K562 (cell line): ENCODE results near the gene CREB3L2. TPM values are rescaled to one million over a fixed set of nuclear protein-coding genes. Genes with fewer than 3 reads are reported as not detected.

Experiments
- BACH1 ChIP-seq: fragments of 200-800 bp; sonication (Bioruptor generic); IDR thresholded peaks from 2 replicates; pipeline ENCODE4 v1.6.1; 2016; ENCODE audit warnings: missing genetic modification characterization, missing compliant biosample characterization
- BHLHE40 ChIP-seq: IDR thresholded peaks from 2 replicates; pipeline ENCODE4 v1.6.1; 2011; ENCODE audit warnings: low read length, improper control_type of control experiment
- E2F3 ChIP-seq: fragments of 250-450 bp; sonication (Bioruptor Pico); IDR thresholded peaks from 2 replicates; pipeline ENCODE4 v1.4.0; 2020; ENCODE audit warnings: mild to moderate bottlenecking
- E2F4 ChIP-seq: sonication (generic); formaldehyde crosslinking; IDR thresholded peaks from 2 replicates; pipeline ENCODE4 v1.8.0; 2022; ENCODE audit warnings: mild to moderate bottlenecking, low read depth, missing genetic modification reagents
- ETS1 ChIP-seq: conservative IDR thresholded peaks from 2 replicates; pipeline ENCODE4 v1.6.1; 2011; ENCODE audit warnings: low read depth, mild to moderate bottlenecking, low read length; ENCODE audit not compliant: control insufficient read depth
- FOXJ2 ChIP-seq: fragments of 200-800 bp; sonication (Bioruptor generic); IDR thresholded peaks from 2 replicates; pipeline ENCODE4 v1.6.1; 2016; ENCODE audit warnings: missing genetic modification characterization, missing compliant biosample characterization
- MGA ChIP-seq: fragments of 450-650 bp; IDR thresholded peaks from 2 replicates; pipeline ENCODE4 v1.6.1; 2016; ENCODE audit warnings: mild to moderate bottlenecking, moderate library complexity
- XRCC4 ChIP-seq: IDR thresholded peaks from one replicate; pipeline ENCODE4 v1.6.1; 2011; ENCODE audit not compliant: insufficient read depth, insufficient read length; ENCODE audit errors: extremely low read depth
- polyA plus RNA-seq, 8 experiments: library from polyadenylated mRNA; depleted of rRNA in 4 of 8; stranded (reverse) in 5 of 8; unstranded in 3 of 8; fragments of >200 nt; fragmentation: Nextera tagmentation in 2 of 8; fragmentation: Illumina TruSeq in 1 of 8; extraction: Ambion mirVana in 2 of 8; extraction: Trizol in 1 of 8; gene quantifications; 2 replicates each; pipeline versions ENCODE4 v1.2.1 to v1.2.3, GENCODE V29; 2011 to 2014; ENCODE audit warnings: inconsistent platforms in 1 of 8, missing spikeins in 1 of 8
- total RNA-seq, 7 experiments: library from RNA; depleted of rRNA in 6 of 7; stranded (reverse); fragments of >200 nt in 6 of 7; fragmentation: Illumina TruSeq in 2 of 7; extraction: Trizol in 2 of 7; gene quantifications; 2 replicates each; pipeline versions ENCODE4 v1.2.1 to v1.2.3, GENCODE V29; 2011 to 2021; ENCODE audit warnings: low replicate concordance in 1 of 7
- TF ChIP-seq, protein P1 (sequence below): fragments of 450-650 bp; IDR thresholded peaks from 2 replicates; pipeline ENCODE4 v1.6.1; 2016; ENCODE audit warnings: missing biosample characterization, missing genetic modification characterization

CREB3L2 gene
- total and polyA plus RNA-seq, 9 of the 15 experiments (the other 6 are each of a cell fraction or from before 2014, with no cell fraction given), result 7.1 to 45.6 (median 15.8) TPM

DNA sequence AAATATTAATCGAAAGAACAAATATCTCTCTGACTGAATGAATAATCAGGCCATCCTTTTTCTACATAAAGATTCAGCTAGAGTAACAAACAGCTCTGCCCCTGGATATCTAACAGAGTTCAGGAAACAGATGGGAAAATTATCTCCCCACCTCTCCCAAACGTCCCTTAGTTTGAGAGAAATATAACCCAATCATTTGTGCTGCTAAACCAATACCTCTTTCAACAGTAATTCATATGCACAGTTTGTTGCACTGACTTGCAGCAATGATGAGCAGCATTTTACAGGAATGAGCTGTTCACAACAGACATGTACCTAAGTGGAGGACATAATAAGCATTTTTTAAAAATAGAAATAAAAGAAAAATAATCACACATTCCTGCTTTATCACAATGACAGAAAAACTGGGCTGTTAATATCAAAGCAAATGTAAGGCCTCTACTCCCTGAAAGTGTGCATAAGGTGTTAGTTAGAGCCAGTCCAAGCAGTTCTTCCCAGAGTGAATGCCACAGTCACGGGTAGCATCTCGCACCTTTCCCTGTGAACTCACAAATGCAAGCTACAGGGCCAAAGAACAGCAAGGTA lies 2.3 kb downstream of the CREB3L2 start (continued):
- no peak for TF ChIP-seq ETS1
- no peak for TF ChIP-seq E2F3 (CRISPR knock-in tag)
- TF ChIP-seq XRCC4, result no peak
- TF ChIP-seq MGA, result no peak
- TF ChIP-seq, protein P1, sequence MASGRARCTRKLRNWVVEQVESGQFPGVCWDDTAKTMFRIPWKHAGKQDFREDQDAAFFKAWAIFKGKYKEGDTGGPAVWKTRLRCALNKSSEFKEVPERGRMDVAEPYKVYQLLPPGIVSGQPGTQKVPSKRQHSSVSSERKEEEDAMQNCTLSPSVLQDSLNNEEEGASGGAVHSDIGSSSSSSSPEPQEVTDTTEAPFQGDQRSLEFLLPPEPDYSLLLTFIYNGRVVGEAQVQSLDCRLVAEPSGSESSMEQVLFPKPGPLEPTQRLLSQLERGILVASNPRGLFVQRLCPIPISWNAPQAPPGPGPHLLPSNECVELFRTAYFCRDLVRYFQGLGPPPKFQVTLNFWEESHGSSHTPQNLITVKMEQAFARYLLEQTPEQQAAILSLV (tag), result no peak
- 0 out of 2 replicates have a peak, but pooled peaks have one; percentile 21 for TF ChIP-seq BHLHE40
- peak; percentile 45; the same call in 1 of the 2 replicates for TF ChIP-seq FOXJ2
- TF ChIP-seq BACH1 (tag), result no peak
- no peak for TF ChIP-seq E2F4 (CRISPR knock-in tag)
